PC-3 (cell line): Measurements from ENCODE around the gene HNRNPA1. TPM values are rescaled to one million over a fixed set of nuclear protein-coding genes. Genes with fewer than 3 reads are reported as not detected.
A peak's percentile ranks its signal among the peaks of the same experiment; 100 is the strongest.
"Not testable (repeated sequence)": the region's sequence is repeated elsewhere in the genome, so short reads cannot be mapped to it uniquely, and the experiment has no call there.

Experiments
- ATAC-seq: fragments of 200-7000 bp; cut with Tn5 transposase; 2 replicates; pipeline ENCODE4 v1.9.1; 2020; ENCODE audit warnings: mild to moderate bottlenecking, moderate library complexity
- BruUV-seq: library from RNA; stranded (reverse); fragments of 400-500 nt; replicated peaks from 2 replicates; lab custom pipeline; 2021; lab: Mats Ljungman, UMichigan
- CTCF ChIA-PET: fragments of 300-600 bp; sonication (Branson Sonifier 250); formaldehyde crosslinking; loops from one replicate; lab custom pipeline; 2022; ENCODE audit warnings: antibody characterized with exemption; lab: Charles Lee
- POLR2A ChIA-PET: fragments of 300-600 bp; sonication (Branson Sonifier 250); formaldehyde crosslinking; loops from one replicate; lab custom pipeline; 2022; ENCODE audit warnings: antibody characterized with exemption; ENCODE audit not compliant: unreplicated experiment; lab: Charles Lee
- DNase-seq: peaks from one replicate; pipeline ENCODE4 v3.0.0-alpha.2; 2015
- H2AFZ ChIP-seq: fragments of 300-600 bp; sonication (generic); 2 replicates; pipeline ENCODE4 v1.6.0; 2016; ENCODE audit warnings: antibody characterized with exemption, low read length
- H3F3A ChIP-seq: fragments of 300-600 bp; sonication (generic); one replicate; pipeline ENCODE4 v1.6.0; 2017; ENCODE audit warnings: antibody characterized with exemption, low read length, control low read depth, mild to moderate bottlenecking; ENCODE audit not compliant: unreplicated experiment
- H3K27ac ChIP-seq: fragments of 300-600 bp; sonication (generic); 2 replicates; pipeline ENCODE4 v1.5.1; 2016; ENCODE audit warnings: mild to moderate bottlenecking, low read length
- H3K27me3 ChIP-seq: fragments of 300-600 bp; sonication (generic); 2 replicates; pipeline ENCODE4 v1.6.1; 2016; ENCODE audit warnings: low read length, mixed read lengths
- H3K36me3 ChIP-seq: fragments of 300-600 bp; sonication (generic); 2 replicates; pipeline ENCODE4 v1.6.1; 2016; ENCODE audit warnings: low read depth, mixed run types, low read length, mixed read lengths
- H3K4me1 ChIP-seq: fragments of 300-600 bp; sonication (generic); 2 replicates; pipeline ENCODE4 v1.5.1; 2016; ENCODE audit warnings: low read length; ENCODE audit not compliant: insufficient read depth
- H3K4me2 ChIP-seq: fragments of 300-600 bp; sonication (generic); 2 replicates; pipeline ENCODE4 v1.6.0; 2016; ENCODE audit warnings: low read length
- H3K4me3 ChIP-seq: fragments of 300-600 bp; sonication (generic); 2 replicates; pipeline ENCODE4 v1.5.1; 2016; ENCODE audit warnings: mild to moderate bottlenecking, low read length, mixed read lengths
- H3K79me2 ChIP-seq: fragments of 300-600 bp; sonication (generic); 2 replicates; pipeline ENCODE4 v1.6.1; 2017; ENCODE audit warnings: low read length, mixed read lengths
- H3K9ac ChIP-seq: fragments of 300-600 bp; sonication (generic); 2 replicates; pipeline ENCODE4 v1.6.0; 2016; ENCODE audit warnings: mild to moderate bottlenecking, low read length
- H3K9me2 ChIP-seq: fragments of 300-600 bp; sonication (generic); replicated peaks from 2 replicates; pipeline ENCODE4 v1.6.1; 2016; ENCODE audit warnings: mixed run types, low read length, mixed read lengths
- H3K9me3 ChIP-seq: fragments of 300-600 bp; sonication (generic); 2 replicates; pipeline ENCODE4 v1.6.1; 2016; ENCODE audit warnings: low read length, mixed read lengths
- H4K20me1 ChIP-seq: fragments of 300-600 bp; sonication (generic); 2 replicates; pipeline ENCODE4 v1.6.1; 2016; ENCODE audit warnings: low read length, mixed read lengths
- CTCF ChIP-seq: fragments of 300-600 bp; sonication (generic); conservative IDR thresholded peaks from 2 replicates; pipeline ENCODE4 v1.5.1; 2017; ENCODE audit warnings: antibody characterized with exemption, low read depth, mild to moderate bottlenecking, low read length
- EZH2 ChIP-seq: fragments of 300-600 bp; sonication (generic); IDR thresholded peaks from one replicate; pipeline ENCODE4 v1.6.1; 2017; ENCODE audit warnings: antibody characterized with exemption, mild to moderate bottlenecking, low read length; ENCODE audit not compliant: unreplicated experiment
- EZH2phosphoT487 ChIP-seq: fragments of 300-600 bp; sonication (generic); IDR thresholded peaks from 2 replicates; pipeline ENCODE4 v1.6.1; 2018; ENCODE audit warnings: mild to moderate bottlenecking, antibody characterized with exemption, low read length, borderline replicate concordance
- intact Hi-C: fragments of 100-400 bp; cut with micrococcal nuclease; formaldehyde crosslinking; loops from 2 replicates; pipeline ENCODE4 v1.9.0; 2023
- total RNA-seq: library from RNA; depleted of rRNA; stranded (reverse); fragments of >200 nt; gene quantifications from 2 replicates; pipeline ENCODE4 v1.2.3, GENCODE V29; 2014

HNRNPA1 gene
- total RNA-seq, 1 experiment from 2014 or later, result 465 TPM

GRCh38 chr12:54306925-54307741 lies 26.6 kb downstream of the HNRNPA1 start:
- Histone ChIP-seq H3K4me2 (no peak overlapping the region), H3K36me3 (no peaks in the 10 kb centered on the region), H3K27ac (no peak overlapping the region), H3K4me3 (no peak overlapping the region), H3K9me2 (no peaks in the 10 kb centered on the region), H3K4me1 (peaks cover 4% of the 10 kb centered on the region; the same call in 1 of the 2 replicates), H3K9me3 (no peaks in the 10 kb centered on the region), H4K20me1 (no peaks in the 10 kb centered on the region), H2AFZ (no peak overlapping the region), H3K27me3 (no peaks in the 10 kb centered on the region), H3K9ac (no peak overlapping the region), H3K79me2 (no peaks in the 10 kb centered on the region), H3F3A (no peaks in the 10 kb centered on the region)
- DNase-seq, result peak; percentile 50
- ChIA-PET POLR2A (interaction anchor here (0.6 kb wide), 1 partner anchor 12 kb away, joined by 4 read pairs; no protein-coding TSS in a partner anchor), CTCF (interaction anchor here (0.6 kb wide), 1 partner anchor 18 kb away, joined by 16 read pairs; the partner anchor contains the start of gene COPZ1)
- no peak for TF ChIP-seq EZH2
- TF ChIP-seq CTCF, result no peak
- no peak for TF ChIP-seq EZH2phosphoT487
- no TSS peak for BruUV-seq
- intact Hi-C loops, result no loop called here
- peak; percentile 35; the same call in 1 of the 2 replicates for ATAC-seq

- Histone ChIP-seq H3K9me3 (no peaks in the 10 kb centered on the region), H3K4me1 (no peaks in the 10 kb centered on the region), H3K9me2 (no peaks in the 10 kb centered on the region), H3K36me3 (no peaks in the 10 kb centered on the region), H3K27ac (no peak overlapping the region), H3K4me2 (no peak overlapping the region), H3K9ac (no peak overlapping the region), H4K20me1 (no peaks in the 10 kb centered on the region), H3K27me3 (no peaks in the 10 kb centered on the region), H2AFZ (no peak overlapping the region), H3F3A (no peaks in the 10 kb centered on the region), H3K4me3 (no peak overlapping the region), H3K79me2 (no peaks in the 10 kb centered on the region)
- ChIA-PET CTCF (interaction anchor here (0.7 kb wide), 1 partner anchor 15 kb away, joined by 9 read pairs; no protein-coding TSS in a partner anchor), POLR2A (no interaction called here)
- ATAC-seq, result no peak
- no TSS peak for BruUV-seq
- TF ChIP-seq CTCF (no peak), EZH2phosphoT487 (no peak), EZH2 (no peak)
- no peak for DNase-seq
- intact Hi-C loops, result no loop called here
Observed at GRCh38 chr12:54311051-54311450, 30.5 kb downstream of the HNRNPA1 start.

DNA sequence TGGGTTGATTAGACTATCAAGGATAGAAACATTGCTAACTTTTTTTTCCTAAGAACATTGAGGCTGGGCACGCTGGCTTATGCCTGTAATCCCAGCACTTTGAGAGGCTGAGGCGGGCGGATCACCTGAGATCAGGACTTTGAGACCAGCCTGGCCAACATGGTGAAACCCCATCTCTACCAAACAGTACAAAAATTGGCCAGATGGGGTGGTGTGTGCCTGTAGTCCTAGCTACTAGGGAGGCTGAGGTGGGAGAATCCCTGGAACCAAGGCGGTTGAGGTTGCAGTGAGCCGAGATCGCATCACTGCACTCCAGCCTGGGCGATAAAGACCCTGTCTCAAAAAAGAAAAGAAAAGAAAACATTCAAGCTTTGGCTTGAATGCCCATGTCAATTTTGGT lies 31.8 kb downstream of the HNRNPA1 start:
- H3K27me3 ChIP-seq, H3K4me2 ChIP-seq, H3K9me3 ChIP-seq, ATAC-seq, H3K27ac ChIP-seq, BruUV-seq, H3K9me2 ChIP-seq, H3K4me1 ChIP-seq, POLR2A ChIA-PET, H3K4me3 ChIP-seq, H3K9ac ChIP-seq, DNase-seq, intact Hi-C loops, H4K20me1 ChIP-seq, H3K36me3 ChIP-seq, H2AFZ ChIP-seq, H3F3A ChIP-seq, H3K79me2 ChIP-seq: not testable (repeated sequence)
- CTCF ChIA-PET, result interaction anchor here (0.7 kb wide), 1 partner anchor 76 kb away, joined by 3 read pairs; no protein-coding TSS in a partner anchor
